Measurements from ENCODE around the gene RAET1E. TPM values are rescaled to one million over a fixed set of nuclear protein-coding genes. Genes with fewer than 3 reads are reported as not detected.

The RAET1E gene
- total and polyA plus RNA-seq, 9 of the 15 experiments (the other 6 are each of a cell fraction or from before 2014, with no cell fraction given): not detected

GRCh38 chr6:149864578-149865535, 33.1 kb downstream of the RAET1E start (continued):
- TF ChIP-seq ARID3A (IDR thresholded peaks at IDR 0.05; ENCODE audit: borderline replicate concordance, low read depth, low read length) (peak; percentile 84), ZBTB7A (IDR thresholded peaks at IDR 0.05; ENCODE audit: borderline replicate concordance, control insufficient read depth, low read depth, low read length) (no peak), RFX5 (IDR thresholded peaks at IDR 0.05; ENCODE audit: low read depth, low read length) (no peak), GABPA (tag; conservative IDR thresholded peaks at IDR 0.05; ENCODE audit: low read depth) (no peak), TFAP4 (CRISPR knock-in tag; IDR thresholded peaks at IDR 0.05; ENCODE audit: borderline replicate concordance) (no peak; the same call in 1 of the 2 replicates), FOXP1 (CRISPR knock-in tag; IDR thresholded peaks at IDR 0.05) (0 out of 2 replicates have a peak, but pooled peaks have one; percentile 13), ZNF175 (CRISPR knock-in tag; IDR thresholded peaks at IDR 0.05; ENCODE audit: low read depth) (no peak), ZBTB40 (IDR thresholded peaks at IDR 0.05) (0 out of 2 replicates have a peak, but pooled peaks have one; percentile 42), ZBTB40 (CRISPR knock-in tag; IDR thresholded peaks at IDR 0.05) (no peak), RAD21 (CRISPR knock-in tag; conservative IDR thresholded peaks at IDR 0.05 in 1 of 2, IDR thresholded peaks at IDR 0.05 in 1 of 2) (peak; percentile 68 to 77), HNRNPH1 (optimal IDR thresholded peaks at IDR 0.05; ENCODE audit: low read depth, low read length) (no peak)

All from K562 (cell line).